Vagina (tissue), 2 donors: ENCODE data around the gene TGFB1. TPM values are rescaled to one million over a fixed set of nuclear protein-coding genes. Genes with fewer than 3 reads are reported as not detected.
A peak's percentile ranks its signal among the peaks of the same experiment; 100 is the strongest.

Experiments used
- DNase-seq, 2 donors: peaks; one replicate each; pipeline ENCODE4 v3.0.0-alpha.2; 2017; ENCODE audit errors: extremely low spot score in 2 of 2
- H3K27ac ChIP-seq: fragments of 200-600 bp; sonication (generic); one replicate; pipeline ENCODE4 v1.5.1; 2019
- H3K27me3 ChIP-seq: fragments of 200-600 bp; sonication (generic); one replicate; pipeline ENCODE4 v1.5.1; 2019
- H3K36me3 ChIP-seq, 2 donors: fragments of 200-600 bp; sonication (generic); one replicate each; pipeline ENCODE4 v1.5.1; 2017 to 2019
- H3K4me1 ChIP-seq: fragments of 200-600 bp; sonication (generic); one replicate; pipeline ENCODE4 v1.5.1; 2019
- H3K4me3 ChIP-seq, 2 donors: fragments of 200-600 bp; sonication (generic); 1 replicate in 1 of 2; 2 replicates in 1 of 2; pipeline ENCODE4 v1.5.1; 2016 to 2019
- H3K9me3 ChIP-seq: fragments of 200-600 bp; sonication (generic); one replicate; pipeline ENCODE4 v1.5.1; 2019
- CTCF ChIP-seq, 3 experiments: fragments of 450-650 bp in 2 of 3; fragments of 200-600 bp in 1 of 3; sonication (generic) in 1 of 3; IDR thresholded peaks; one replicate each; pipeline ENCODE4 v1.5.1; 2017 to 2019; ENCODE audit warnings: antibody characterized with exemption in 3 of 3, mild to moderate bottlenecking in 2 of 3, moderate library complexity in 2 of 3
- POLR2A ChIP-seq, 2 donors: fragments of 450-650 bp; IDR thresholded peaks; one replicate each; pipeline ENCODE4 v1.6.1; 2017; ENCODE audit warnings: antibody characterized with exemption in 2 of 2, mild to moderate bottlenecking in 2 of 2, moderate library complexity in 2 of 2
- POLR2AphosphoS5 ChIP-seq, 2 donors: sonication (generic); formaldehyde crosslinking; IDR thresholded peaks; one replicate each; pipeline ENCODE4 v1.9.0; 2017; ENCODE audit warnings: antibody characterized with exemption in 2 of 2, mild to moderate bottlenecking in 2 of 2, low read depth in 1 of 2; ENCODE audit not compliant: insufficient read depth in 1 of 2
- intact Hi-C: fragments of 100-400 bp; cut with DNase I; formaldehyde crosslinking; loops from one replicate; pipeline ENCODE4 v1.15.1; 2023
- total RNA-seq: library from RNA; depleted of rRNA; stranded (reverse); fragments of >200 nt; gene quantifications from one replicate; pipeline ENCODE4 v1.2.3, GENCODE V29; 2016

TGFB1 gene
- total RNA-seq, 1 donor from 2014 or later, result 53.3 TPM

DNA sequence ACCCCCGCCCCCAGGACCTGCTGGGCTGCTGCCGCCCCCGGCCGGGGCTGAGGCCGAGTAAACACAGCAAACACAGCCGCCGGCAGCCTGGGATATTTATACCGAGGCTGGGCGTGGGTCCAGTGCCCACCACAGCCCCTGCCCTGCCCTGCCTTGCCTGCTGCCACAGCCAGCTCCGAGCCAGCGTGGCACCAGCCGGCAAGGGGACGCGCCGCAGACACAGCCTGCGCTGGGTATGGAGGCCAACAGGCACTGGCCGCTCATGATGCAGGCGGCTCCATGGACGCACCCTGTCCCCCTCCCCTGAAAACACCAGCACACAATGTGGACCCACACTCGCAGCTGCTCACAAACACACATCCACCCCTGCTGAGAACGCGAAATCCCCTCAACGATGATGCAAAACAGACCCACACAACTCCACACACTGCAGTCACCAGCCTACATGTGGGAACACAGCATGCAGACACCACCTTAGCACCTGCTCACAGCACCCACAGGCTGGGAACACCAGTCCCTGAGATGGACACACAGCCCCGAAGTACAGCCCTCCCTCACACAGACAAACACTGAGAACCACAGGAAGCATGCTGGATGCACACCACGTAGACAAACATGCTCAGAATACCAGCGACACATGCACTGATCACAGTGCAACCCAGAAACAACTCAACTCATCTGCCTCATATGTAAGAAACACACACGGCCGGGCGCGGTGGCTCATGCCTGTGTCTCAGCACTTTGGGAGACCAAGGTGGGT is 27.6 kb downstream of the TGFB1 start:
- H3K4me3 ChIP-seq, result peak overlapping the region; percentile 16 to 40

DNA sequence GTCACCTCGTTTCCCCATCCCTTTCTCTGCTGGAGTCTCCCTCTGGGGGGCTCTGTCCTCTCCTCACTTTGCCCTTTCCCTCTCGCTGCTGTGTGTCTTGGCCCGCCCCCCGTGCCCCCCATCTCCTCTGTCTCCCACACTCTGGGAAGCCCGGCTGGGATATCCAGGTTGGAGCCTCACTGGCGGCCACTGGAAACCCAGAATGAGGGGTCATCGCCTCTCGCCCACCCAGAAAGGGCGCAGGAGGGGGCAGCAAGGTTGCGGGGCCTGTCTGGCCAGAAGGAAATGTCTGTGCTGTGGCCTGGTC is 28.1 kb downstream of the TGFB1 start:
- no peak for DNase-seq
- H3K4me1 ChIP-seq, result peaks cover 83% of the 10 kb centered on the region
- peak overlapping the region; percentile 16 to 40 for H3K4me3 ChIP-seq
- H3K9me3 ChIP-seq, result no peaks in the 10 kb centered on the region
- TF ChIP-seq POLR2AphosphoS5 (IDR thresholded peaks at IDR 0.05; ENCODE audit: insufficient read depth in 1 of 2, low read depth in 1 of 2), result no peak
- no peak for TF ChIP-seq POLR2A (IDR thresholded peaks at IDR 0.05)
- TF ChIP-seq CTCF (IDR thresholded peaks at IDR 0.05), result no peak
- H3K27me3 ChIP-seq, result no peaks in the 10 kb centered on the region
- peak overlapping the region; percentile 95 for H3K27ac ChIP-seq
- intact Hi-C loops, result no loop called here
- peaks cover 0 to 19% of the 10 kb centered on the region in 2 donors for H3K36me3 ChIP-seq

More for the DNA sequence above, 27.6 kb downstream of the TGFB1 start:
- Histone ChIP-seq H3K27me3 (no peaks in the 10 kb centered on the region), H3K4me1 (peaks cover 80% of the 10 kb centered on the region), H3K36me3 (peaks cover 0 to 19% of the 10 kb centered on the region in 2 donors), H3K27ac (peak overlapping the region; percentile 95), H3K9me3 (no peaks in the 10 kb centered on the region)
- intact Hi-C loops, result no loop called here
- TF ChIP-seq CTCF (IDR thresholded peaks at IDR 0.05) (no peak), POLR2AphosphoS5 (IDR thresholded peaks at IDR 0.05; ENCODE audit: insufficient read depth in 1 of 2, low read depth in 1 of 2) (no peak)
- DNase-seq, result no peak

DNA sequence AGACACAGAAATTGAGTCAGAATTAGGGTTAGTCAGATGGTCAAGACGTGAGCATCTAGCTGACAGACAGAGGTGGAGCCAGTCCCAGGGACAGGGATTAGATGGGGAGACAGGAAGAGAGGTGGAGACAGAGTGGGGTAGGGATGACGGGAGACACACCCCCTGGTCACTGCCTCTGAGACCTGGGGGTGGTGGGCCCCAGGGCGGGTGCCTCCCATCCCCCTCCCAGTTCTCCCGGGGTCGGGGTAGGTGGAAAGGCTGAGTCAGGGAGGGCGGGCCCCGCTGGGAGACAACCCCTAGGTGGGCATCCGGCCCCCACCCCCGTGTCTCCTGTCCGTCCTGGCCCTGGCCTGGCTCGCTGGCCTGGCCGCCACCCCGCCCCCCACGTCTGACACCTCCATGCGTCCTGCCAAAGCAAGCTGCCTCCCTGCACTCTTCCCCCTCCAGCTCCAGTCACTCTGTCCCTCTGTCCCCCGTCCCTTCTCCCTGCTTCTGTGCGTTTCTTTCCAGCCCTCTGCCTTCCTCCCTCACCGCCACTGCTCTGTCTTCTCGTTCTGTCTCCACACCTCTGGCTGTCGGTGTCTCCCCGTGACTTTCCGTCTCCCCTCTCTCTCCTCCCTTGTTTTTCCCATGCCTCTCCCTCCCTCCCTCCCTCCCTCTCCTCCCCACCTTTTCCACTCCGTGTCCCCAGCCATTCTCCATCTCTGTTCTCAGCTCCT is 28.6 kb downstream of the TGFB1 start:
- no peaks in the 10 kb centered on the region for H3K9me3 ChIP-seq
- H3K36me3 ChIP-seq, result peaks cover 0 to 21% of the 10 kb centered on the region in 2 donors
- peaks cover 83% of the 10 kb centered on the region for H3K4me1 ChIP-seq
- no peaks in the 10 kb centered on the region for H3K27me3 ChIP-seq
- no peak for DNase-seq
- TF ChIP-seq CTCF (IDR thresholded peaks at IDR 0.05), result no peak
- TF ChIP-seq POLR2AphosphoS5 (IDR thresholded peaks at IDR 0.05; ENCODE audit: insufficient read depth in 1 of 2, low read depth in 1 of 2), result peak; percentile 45 to 74
- TF ChIP-seq POLR2A (IDR thresholded peaks at IDR 0.05), result no peak
- H3K4me3 ChIP-seq, result peak overlapping the region; percentile 16 to 40
- intact Hi-C loops, result no loop called here
- H3K27ac ChIP-seq, result peak overlapping the region; percentile 95

- peak overlapping the region in 1 of 2 donors; percentile 6 for H3K4me3 ChIP-seq
- no peaks in the 10 kb centered on the region for H3K27me3 ChIP-seq
- intact Hi-C loops, result no loop called here
- no peaks in the 10 kb centered on the region for H3K9me3 ChIP-seq
- peaks cover 0 to 28% of the 10 kb centered on the region in 2 donors for H3K36me3 ChIP-seq
- H3K27ac ChIP-seq, result peak overlapping the region; percentile 95
- no peak for DNase-seq
- H3K4me1 ChIP-seq, result peaks cover 83% of the 10 kb centered on the region
- TF ChIP-seq CTCF (IDR thresholded peaks at IDR 0.05) (no peak), POLR2AphosphoS5 (IDR thresholded peaks at IDR 0.05; ENCODE audit: insufficient read depth in 1 of 2, low read depth in 1 of 2) (no peak), POLR2A (IDR thresholded peaks at IDR 0.05) (no peak)
Measured at GRCh38 chr19:41324231-41324702, 29.5 kb downstream of the TGFB1 start.
